HepG2 (cell line): ENCODE measurements around the gene SLCO2B1. TPM values are rescaled to one million over a fixed set of nuclear protein-coding genes. Genes with fewer than 3 reads are reported as not detected.

Experiments
- ATAD3A ChIP-seq: sonication (generic); formaldehyde crosslinking; IDR thresholded peaks from 2 replicates; pipeline ENCODE4 v1.4.0; 2020; ENCODE audit warnings: missing genetic modification reagents
- HCFC1 ChIP-seq: fragments of 150-350 bp; IDR thresholded peaks from 2 replicates; pipeline ENCODE4 v1.6.1; 2014; ENCODE audit warnings: low read depth, low read length
- HES4 ChIP-seq: sonication (generic); formaldehyde crosslinking; IDR thresholded peaks from 2 replicates; pipeline ENCODE4 v1.9.0; 2021; ENCODE audit warnings: mild to moderate bottlenecking, missing genetic modification reagents, borderline replicate concordance
- KDM4B ChIP-seq: sonication (generic); formaldehyde crosslinking; IDR thresholded peaks from 2 replicates; pipeline ENCODE4 v1.4.0; 2020; ENCODE audit warnings: missing genetic modification reagents
- MBNL3 ChIP-seq: fragments of 250-450 bp; sonication (Bioruptor Pico); conservative IDR thresholded peaks from 2 replicates; pipeline ENCODE4 v1.8.0; 2022; ENCODE audit warnings: mild to moderate bottlenecking, inconsistent platforms
- NBN ChIP-seq: fragments of 450-650 bp; conservative IDR thresholded peaks from 2 replicates; pipeline ENCODE4 v1.6.1; 2017
- PHF5A ChIP-seq: IDR thresholded peaks from one replicate; pipeline ENCODE4 v1.6.1; 2018; ENCODE audit warnings: low read depth, missing genetic modification reagents; ENCODE audit not compliant: unreplicated experiment
- RORA ChIP-seq: sonication (generic); formaldehyde crosslinking; IDR thresholded peaks from 2 replicates; pipeline ENCODE4 v1.5.0; 2020; ENCODE audit warnings: mild to moderate bottlenecking, missing genetic modification reagents, moderate library complexity
- SUZ12 ChIP-seq: fragments of 150-350 bp; IDR thresholded peaks from 2 replicates; pipeline ENCODE4 v1.6.1; 2014; ENCODE audit warnings: low read depth, low read length
- TMF1 ChIP-seq: sonication (generic); formaldehyde crosslinking; IDR thresholded peaks from 2 replicates; pipeline ENCODE4 v1.8.1; 2022; ENCODE audit warnings: low read depth, missing genetic modification reagents
- ZNF564 ChIP-seq: sonication (generic); formaldehyde crosslinking; IDR thresholded peaks from 2 replicates; pipeline ENCODE4 v1.8.1; 2023; ENCODE audit warnings: mild to moderate bottlenecking, missing genetic modification reagents
- ZNF569 ChIP-seq: sonication (generic); formaldehyde crosslinking; IDR thresholded peaks from 2 replicates; pipeline ENCODE4 v1.5.0; 2020; ENCODE audit warnings: mild to moderate bottlenecking, missing genetic modification reagents, moderate library complexity, borderline replicate concordance
- ZNF670 ChIP-seq: sonication (generic); formaldehyde crosslinking; IDR thresholded peaks from 2 replicates; pipeline ENCODE4 v1.8.0; 2022; ENCODE audit warnings: mild to moderate bottlenecking, missing genetic modification reagents, borderline replicate concordance
- ZNF788 ChIP-seq: sonication (generic); formaldehyde crosslinking; IDR thresholded peaks from 2 replicates; pipeline ENCODE4 v1.5.0; 2020; ENCODE audit warnings: mild to moderate bottlenecking, missing genetic modification reagents, borderline replicate concordance
- ZNF839 ChIP-seq: sonication (generic); formaldehyde crosslinking; IDR thresholded peaks from 2 replicates; pipeline ENCODE4 v1.4.0; 2020; ENCODE audit warnings: missing genetic modification reagents, mild to moderate bottlenecking, borderline replicate concordance
- polyA plus RNA-seq, 8 experiments: library from polyadenylated mRNA; depleted of rRNA in 3 of 8; stranded (reverse) in 7 of 8; unstranded in 1 of 8; fragments of >200 nt; fragmentation: Illumina TruSeq in 4 of 8; extraction: Trizol in 4 of 8; gene quantifications; 2 replicates each; pipeline versions ENCODE4 v1.2.1 to v1.2.3, GENCODE V29; 2011 to 2016; ENCODE audit warnings: low read depth in 4 of 8, missing spikeins in 1 of 8, mixed read lengths in 1 of 8; ENCODE audit not compliant: insufficient read depth in 1 of 8
- total RNA-seq, 5 experiments: library from RNA; depleted of rRNA; stranded (reverse); fragments of >200 nt; fragmentation: Illumina TruSeq; extraction: Trizol; gene quantifications; 2 replicates each; pipeline ENCODE4 v1.2.3, GENCODE V29; 2016; ENCODE audit warnings: low read depth in 1 of 5
- TF ChIP-seq, protein P1 (sequence below), 2 experiments: fragments of 450-650 bp in 1 of 2; sonication (generic) in 1 of 2; formaldehyde crosslinking in 1 of 2; IDR thresholded peaks; 2 replicates each; pipeline versions ENCODE4 v1.6.1 to v1.8.0; 2016 to 2022; ENCODE audit warnings: antibody characterized with exemption in 1 of 2, mild to moderate bottlenecking in 1 of 2, missing genetic modification reagents in 1 of 2
- TF ChIP-seq, protein P2 (sequence below): sonication (generic); formaldehyde crosslinking; IDR thresholded peaks from 2 replicates; pipeline ENCODE4 v1.4.0; 2020; ENCODE audit warnings: mild to moderate bottlenecking, low read depth, missing genetic modification reagents
- TF ChIP-seq, protein P3 (sequence below): conservative IDR thresholded peaks from 2 replicates; pipeline ENCODE4 v1.6.1; 2018; ENCODE audit warnings: missing genetic modification reagents

SLCO2B1 gene
- total and polyA plus RNA-seq, 2 of the 13 experiments (the other 11 are each of a cell fraction or from before 2014, with no cell fraction given), result 15.3 to 19.8 TPM

DNA sequence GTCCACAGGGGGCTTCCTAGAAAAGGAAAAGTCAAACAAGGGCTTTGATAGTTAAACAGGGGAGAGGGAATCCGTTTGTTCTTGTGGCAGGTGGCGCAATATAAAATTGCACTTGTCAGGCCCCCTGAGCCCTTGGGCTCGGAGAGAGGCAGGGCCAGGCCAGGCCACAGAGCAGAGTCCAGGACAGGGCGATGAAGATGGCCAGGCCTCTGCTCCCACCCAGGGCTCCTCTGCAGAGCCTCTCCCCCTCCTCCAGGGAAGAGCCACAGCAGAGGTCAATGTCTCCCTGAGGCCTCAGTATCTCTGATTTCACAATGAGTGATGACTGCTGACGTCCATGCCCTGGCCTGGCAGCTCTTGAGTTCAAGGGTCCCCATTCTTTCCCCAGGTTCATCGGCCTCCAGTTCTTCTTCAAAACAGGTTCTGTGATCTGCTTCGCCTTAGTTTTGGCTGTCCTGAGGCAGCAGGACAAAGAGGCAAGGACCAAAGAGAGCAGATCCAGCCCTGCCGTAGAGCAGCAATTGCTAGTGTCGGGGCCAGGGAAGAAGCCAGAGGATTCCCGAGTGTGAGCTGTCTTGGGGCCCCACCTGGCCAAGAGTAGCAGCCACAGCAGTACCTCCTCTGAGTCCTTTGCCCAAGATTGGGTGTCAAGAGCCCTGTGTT lies 53.2 kb downstream of the SLCO2B1 start (continued):
- TF ChIP-seq, protein P1, sequence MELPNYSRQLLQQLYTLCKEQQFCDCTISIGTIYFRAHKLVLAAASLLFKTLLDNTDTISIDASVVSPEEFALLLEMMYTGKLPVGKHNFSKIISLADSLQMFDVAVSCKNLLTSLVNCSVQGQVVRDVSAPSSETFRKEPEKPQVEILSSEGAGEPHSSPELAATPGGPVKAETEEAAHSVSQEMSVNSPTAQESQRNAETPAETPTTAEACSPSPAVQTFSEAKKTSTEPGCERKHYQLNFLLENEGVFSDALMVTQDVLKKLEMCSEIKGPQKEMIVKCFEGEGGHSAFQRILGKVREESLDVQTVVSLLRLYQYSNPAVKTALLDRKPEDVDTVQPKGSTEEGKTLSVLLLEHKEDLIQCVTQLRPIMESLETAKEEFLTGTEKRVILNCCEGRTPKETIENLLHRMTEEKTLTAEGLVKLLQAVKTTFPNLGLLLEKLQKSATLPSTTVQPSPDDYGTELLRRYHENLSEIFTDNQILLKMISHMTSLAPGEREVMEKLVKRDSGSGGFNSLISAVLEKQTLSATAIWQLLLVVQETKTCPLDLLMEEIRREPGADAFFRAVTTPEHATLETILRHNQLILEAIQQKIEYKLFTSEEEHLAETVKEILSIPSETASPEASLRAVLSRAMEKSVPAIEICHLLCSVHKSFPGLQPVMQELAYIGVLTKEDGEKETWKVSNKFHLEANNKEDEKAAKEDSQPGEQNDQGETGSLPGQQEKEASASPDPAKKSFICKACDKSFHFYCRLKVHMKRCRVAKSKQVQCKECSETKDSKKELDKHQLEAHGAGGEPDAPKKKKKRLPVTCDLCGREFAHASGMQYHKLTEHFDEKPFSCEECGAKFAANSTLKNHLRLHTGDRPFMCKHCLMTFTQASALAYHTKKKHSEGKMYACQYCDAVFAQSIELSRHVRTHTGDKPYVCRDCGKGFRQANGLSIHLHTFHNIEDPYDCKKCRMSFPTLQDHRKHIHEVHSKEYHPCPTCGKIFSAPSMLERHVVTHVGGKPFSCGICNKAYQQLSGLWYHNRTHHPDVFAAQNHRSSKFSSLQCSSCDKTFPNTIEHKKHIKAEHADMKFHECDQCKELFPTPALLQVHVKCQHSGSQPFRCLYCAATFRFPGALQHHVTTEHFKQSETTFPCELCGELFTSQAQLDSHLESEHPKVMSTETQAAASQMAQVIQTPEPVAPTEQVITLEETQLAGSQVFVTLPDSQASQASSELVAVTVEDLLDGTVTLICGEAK (IDR thresholded peaks at IDR 0.05), result no peak
- TF ChIP-seq, protein P1 (CRISPR knock-in tag; IDR thresholded peaks at IDR 0.05), result no peak
- TF ChIP-seq ZNF839 (CRISPR knock-in tag), result no peak
- TF ChIP-seq ATAD3A (CRISPR knock-in tag), result no peak
- TF ChIP-seq, protein P2, sequence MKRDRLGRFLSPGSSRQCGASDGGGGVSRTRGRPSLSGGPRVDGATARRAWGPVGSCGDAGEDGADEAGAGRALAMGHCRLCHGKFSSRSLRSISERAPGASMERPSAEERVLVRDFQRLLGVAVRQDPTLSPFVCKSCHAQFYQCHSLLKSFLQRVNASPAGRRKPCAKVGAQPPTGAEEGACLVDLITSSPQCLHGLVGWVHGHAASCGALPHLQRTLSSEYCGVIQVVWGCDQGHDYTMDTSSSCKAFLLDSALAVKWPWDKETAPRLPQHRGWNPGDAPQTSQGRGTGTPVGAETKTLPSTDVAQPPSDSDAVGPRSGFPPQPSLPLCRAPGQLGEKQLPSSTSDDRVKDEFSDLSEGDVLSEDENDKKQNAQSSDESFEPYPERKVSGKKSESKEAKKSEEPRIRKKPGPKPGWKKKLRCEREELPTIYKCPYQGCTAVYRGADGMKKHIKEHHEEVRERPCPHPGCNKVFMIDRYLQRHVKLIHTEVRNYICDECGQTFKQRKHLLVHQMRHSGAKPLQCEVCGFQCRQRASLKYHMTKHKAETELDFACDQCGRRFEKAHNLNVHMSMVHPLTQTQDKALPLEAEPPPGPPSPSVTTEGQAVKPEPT, result no peak
- TF ChIP-seq ZNF564 (CRISPR knock-in tag), result no peak; the same call in 1 of the 2 replicates
- no peak for TF ChIP-seq RORA (CRISPR knock-in tag)
- no peak for TF ChIP-seq MBNL3 (CRISPR knock-in tag)
- no peak for TF ChIP-seq KDM4B (CRISPR knock-in tag)
- no peak for TF ChIP-seq ZNF569
- TF ChIP-seq TMF1 (CRISPR knock-in tag), result no peak
- TF ChIP-seq PHF5A (CRISPR knock-in tag), result no peak
- TF ChIP-seq HES4 (CRISPR knock-in tag), result no peak
- TF ChIP-seq HCFC1, result no peak
- no peak for TF ChIP-seq SUZ12
- TF ChIP-seq ZNF670 (CRISPR knock-in tag), result no peak
- no peak for TF ChIP-seq NBN
- TF ChIP-seq, protein P3, sequence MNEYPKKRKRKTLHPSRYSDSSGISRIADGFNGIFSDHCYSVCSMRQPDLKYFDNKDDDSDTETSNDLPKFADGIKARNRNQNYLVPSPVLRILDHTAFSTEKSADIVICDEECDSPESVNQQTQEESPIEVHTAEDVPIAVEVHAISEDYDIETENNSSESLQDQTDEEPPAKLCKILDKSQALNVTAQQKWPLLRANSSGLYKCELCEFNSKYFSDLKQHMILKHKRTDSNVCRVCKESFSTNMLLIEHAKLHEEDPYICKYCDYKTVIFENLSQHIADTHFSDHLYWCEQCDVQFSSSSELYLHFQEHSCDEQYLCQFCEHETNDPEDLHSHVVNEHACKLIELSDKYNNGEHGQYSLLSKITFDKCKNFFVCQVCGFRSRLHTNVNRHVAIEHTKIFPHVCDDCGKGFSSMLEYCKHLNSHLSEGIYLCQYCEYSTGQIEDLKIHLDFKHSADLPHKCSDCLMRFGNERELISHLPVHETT (CRISPR knock-in tag), result no peak
- TF ChIP-seq ZNF788, result 0 out of 2 replicates have a peak, but pooled peaks have one; percentile 39
